ENCODE measurements around the gene EPB41L4B.

EPB41L4B gene

DNA sequence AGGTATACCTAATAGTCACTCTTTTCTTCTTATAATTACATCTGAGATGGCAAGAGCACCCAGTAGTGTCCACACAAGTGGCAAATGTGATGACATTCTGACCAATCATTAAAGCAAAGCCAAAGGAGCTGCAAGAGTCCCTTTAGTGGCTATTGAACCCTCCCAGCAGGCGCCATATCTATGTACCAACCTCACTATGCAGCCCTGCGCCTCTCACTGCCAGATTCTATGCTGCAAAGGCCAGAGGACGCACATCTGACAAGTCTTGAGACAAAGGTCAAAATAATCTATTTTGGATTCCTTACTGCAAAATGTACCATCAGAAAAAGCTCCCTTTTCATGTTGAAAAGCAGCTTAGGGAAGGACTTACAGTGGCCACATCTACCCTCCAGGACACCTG lies 47.0 kb downstream of the EPB41L4B start:
- H3K27ac ChIP-seq = no peak overlapping the region
- DNase-seq (ENCODE audit: low read depth, low spot score) = no peak

DNA sequence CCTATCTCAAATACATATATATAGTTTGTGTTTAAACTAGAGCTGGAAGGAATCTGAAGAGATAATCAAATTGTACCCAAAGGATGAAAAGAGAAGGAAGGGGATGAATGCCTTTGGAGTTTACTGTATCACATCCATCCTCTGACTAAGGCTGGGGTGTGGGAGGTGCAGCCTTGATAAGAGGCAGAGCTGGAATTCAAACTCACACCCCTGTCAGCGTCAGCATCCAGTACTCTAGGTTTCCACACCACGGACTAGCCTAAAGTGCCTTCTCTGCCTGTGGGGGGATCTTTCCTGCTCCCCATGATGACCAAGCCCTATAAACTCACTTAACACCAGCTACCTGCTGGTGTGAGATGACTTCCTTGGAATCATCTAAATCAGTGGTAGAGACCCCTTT lies 48.1 kb downstream of the EPB41L4B start:
- no peak overlapping the region for H3K27ac ChIP-seq
- no peak for DNase-seq (ENCODE audit: low read depth, low spot score)

DNA sequence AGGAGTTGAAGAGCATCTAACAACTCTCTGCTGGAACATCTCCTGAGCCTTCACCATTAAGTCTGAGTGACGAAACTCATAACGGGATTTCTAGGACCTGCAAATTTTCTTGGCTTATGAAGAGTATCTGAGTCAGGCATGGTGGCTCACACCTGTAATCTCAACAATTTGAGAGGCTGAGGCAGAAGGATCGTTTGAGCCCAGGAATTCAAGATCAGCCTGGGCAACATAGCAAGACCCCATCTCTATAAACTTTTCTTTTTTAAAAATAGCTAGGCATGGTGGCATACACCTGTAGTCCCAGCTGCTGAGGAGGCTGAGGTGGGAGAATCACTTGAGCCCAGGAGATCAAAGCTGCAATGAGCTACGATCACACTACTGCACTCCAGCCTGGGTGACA lies 48.8 kb downstream of the EPB41L4B start:
- H3K27ac ChIP-seq = no peak overlapping the region
- no peak for DNase-seq (ENCODE audit: low read depth, low spot score)

DNA sequence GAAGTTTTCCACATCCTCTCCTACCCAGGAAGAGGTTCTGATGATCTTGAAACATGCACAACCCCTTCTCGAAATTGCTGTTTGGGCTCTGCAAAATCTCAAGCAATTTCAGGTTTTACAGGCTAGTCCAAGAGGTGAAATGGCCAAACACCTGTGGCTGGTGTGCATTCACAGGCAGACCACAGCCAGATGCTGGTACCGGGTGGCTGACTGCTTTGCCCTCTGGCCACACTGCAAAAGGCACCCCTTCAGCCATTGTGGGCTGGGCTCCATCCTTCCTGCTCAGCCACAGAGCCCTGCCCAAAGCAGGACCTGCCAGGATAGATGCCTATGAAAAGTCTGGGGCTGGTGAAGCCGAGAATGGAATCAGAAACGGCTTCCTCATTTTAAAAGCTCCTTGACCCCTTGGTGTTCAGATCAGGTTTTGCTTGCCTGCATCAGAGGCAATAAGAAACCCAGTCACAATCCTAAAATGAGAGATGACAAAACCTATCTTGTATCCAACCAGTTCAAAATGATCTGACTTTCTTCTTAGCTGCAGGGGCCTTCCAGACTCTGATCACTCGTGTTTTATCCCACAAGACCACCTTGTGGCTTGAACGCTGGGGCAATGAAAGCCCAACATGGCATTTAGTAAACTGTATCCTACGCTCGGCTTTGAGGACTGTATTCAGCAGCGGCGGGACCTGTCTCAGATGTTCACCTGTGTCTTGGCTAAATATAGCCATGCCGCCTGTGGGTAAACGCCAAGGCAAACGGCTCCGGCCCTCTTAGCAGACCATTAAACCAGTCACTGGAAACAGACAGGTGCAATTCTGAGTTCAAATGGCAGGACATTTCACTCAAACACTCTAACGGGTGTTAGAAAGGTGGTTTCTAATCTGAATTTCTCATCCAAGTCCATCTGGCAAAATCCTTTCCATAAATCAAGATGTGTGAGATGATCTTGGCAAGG lies 49.6 kb downstream of the EPB41L4B start:
- no peak overlapping the region for H3K27ac ChIP-seq
- DNase-seq (ENCODE audit: low read depth, low spot score) = no peak

DNA sequence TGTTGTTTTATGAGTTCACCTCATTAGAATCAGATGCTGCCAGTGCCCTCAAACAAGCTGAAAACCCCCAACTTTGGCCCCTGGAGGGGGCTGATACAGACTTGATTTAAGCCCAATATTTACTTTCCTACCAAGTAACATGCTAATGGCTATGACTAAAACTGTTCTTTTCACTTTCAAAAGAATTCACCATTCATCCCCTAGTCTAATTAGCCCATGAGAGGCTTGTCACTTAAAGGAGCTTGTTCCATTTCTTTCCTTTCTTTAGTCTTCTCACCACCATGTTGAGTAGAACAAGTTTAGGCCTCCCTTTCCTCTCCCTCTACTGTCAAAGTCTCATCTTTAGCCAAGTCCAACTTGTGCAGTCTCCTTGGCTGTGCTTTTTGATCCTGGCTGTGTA lies 50.4 kb downstream of the EPB41L4B start:
- DNase-seq (ENCODE audit: low read depth, low spot score) = no peak
- no peak overlapping the region for H3K27ac ChIP-seq

DNA sequence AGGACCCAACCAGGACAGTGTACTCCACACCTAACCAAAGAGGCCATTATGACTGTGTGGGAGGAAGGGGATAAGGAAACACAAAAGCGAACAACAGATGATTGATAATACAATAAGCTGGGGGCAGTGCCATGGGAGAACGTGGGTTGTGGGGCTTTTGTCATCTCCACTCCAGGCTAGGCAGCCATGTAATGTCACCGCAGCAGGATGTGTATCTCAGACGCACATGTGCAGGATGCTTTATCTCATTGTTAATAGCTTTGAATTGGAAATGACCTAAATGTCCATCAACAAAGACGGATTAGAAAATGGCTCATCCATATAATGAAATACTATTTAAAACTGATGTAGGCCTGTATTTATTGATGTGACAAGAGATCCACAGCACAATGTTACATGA lies 51.0 kb downstream of the EPB41L4B start:
- no peak overlapping the region for H3K27ac ChIP-seq
- no peak for DNase-seq (ENCODE audit: low read depth, low spot score)

DNA sequence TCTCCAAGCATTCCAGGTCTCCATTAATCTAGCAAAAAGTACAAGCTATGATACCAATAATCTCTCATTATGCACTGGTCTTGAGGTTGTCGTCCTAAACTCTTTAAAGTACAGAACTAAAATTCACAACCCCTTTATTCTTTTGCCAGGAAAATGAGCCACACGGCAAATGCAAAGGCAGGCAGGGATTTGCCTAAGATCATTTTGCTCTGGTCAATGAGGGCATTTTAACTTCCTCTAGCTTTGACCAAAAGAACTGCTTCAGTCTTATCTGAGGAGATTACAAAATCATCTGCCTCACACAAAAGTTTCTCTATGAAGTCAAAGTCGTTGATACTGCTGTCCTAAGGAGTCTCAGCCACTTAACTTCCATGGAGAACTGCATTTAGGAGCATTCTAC lies 51.8 kb downstream of the EPB41L4B start:
- no peak for DNase-seq (ENCODE audit: low read depth, low spot score)
- no peak overlapping the region for H3K27ac ChIP-seq

DNA sequence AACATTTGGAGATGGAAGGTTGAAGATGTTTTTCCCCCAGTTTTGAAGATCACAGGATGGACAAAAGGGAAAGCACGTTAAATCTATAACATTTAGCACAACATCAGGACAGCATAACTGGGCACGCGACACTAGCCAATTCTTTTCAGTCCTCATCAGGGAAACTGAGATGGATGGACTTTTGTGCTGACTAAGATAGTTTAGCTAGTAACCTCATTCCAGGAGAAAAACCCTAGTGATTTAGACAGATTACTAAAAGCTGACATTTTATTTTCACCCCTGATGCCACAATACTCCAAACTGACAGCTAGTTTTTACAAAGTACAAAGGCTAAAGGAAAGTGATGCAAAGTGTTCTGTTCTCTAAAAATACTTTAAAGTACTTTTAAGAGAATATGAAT lies 53.3 kb downstream of the EPB41L4B start:
- no peak overlapping the region for H3K27ac ChIP-seq
- DNase-seq (ENCODE audit: low read depth, low spot score) = no peak

DNA sequence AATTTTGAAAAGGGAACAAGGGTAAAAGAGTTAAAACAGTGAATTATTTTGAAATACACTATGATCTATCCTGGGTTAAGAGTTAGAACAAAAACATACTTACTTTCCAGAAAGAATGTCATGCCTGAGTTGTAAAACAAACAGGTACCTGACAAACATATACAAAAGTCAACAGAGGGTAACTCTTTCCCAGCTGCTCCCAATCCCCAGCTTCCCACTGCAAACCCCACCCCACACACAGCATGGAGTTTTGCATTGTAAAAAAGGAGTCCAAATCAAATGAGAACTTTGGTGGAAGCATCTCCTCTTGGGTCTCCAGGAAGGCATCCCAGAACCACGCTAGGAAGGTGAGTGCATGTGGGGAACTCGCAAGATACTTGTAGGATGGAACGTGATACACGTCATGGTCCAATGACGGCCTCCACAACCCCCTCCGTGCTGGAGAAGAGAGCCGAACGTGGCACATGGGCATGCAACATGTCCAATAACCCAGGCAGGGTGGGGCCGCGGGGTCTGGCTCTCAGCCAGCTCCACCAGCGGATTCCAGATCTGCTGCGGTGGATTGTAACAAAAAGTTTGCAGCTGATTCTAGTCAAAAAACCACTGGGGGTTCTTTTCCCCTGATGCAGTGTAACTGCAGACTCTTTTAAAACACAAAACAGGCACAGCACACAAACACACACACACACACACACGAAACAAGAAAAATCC lies 55.8 kb downstream of the EPB41L4B start:
- no peak for DNase-seq (ENCODE audit: low read depth, low spot score)
- H3K27ac ChIP-seq = no peak overlapping the region

DNA sequence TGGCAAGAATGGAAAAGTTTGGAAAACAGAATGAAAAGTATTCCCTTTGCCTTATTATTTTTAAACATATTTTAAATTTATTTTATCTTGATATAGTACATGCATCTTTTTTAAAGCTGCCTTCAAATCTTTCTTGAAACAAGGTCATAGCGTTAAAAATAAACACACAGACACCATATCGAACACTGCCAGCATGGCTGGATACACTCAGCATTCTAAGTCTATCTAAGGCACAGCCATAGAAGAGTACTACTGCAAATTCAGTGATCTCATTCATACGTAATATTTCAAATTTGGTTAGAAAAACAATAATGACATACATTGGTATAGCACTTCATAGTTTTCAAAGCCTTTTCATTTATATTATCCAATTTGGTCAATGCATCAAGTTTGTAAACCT lies 57.5 kb downstream of the EPB41L4B start:
- no peak for DNase-seq (ENCODE audit: low read depth, low spot score)
- no peak overlapping the region for H3K27ac ChIP-seq

DNA sequence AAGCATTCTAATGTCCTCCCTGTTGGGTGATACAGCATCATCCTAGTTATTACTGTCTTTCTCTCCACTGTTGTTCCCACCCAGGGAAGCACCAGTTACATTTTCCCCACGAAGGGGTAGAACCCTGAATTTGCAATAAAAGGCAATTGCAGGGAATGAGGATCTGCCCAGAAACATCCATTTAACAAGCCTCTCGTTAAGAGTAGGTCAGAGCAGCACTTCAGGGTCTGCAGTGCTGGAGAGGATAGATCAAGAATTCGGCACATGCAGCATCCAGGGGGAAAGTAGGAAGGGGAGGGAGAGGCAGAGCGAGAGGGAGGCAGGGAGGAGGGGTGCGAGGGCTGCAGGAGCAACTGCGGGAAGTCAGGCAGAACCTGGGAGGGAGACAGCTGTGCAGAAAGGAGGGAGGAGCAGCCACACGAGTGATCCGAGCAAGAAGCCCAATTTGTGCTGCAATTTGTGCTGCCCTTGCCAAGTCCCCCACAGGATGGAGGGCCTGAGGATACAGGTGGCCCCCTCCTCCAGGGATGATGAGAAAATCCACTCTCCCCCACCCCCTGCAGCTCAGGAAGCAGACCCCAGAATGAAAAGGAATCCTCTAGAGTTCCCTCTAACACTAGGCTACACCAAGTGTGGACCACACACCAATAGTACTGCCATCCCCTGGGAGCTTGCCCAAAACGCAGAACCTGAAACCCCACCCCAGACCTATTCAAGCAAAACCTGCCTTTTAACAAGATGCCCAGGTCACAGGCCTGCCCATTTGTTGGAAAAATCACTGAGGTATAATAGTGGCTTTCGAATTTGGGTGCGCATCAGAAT lies 62.2 kb downstream of the EPB41L4B start:
- no peak overlapping the region for H3K27ac ChIP-seq
- DNase-seq (ENCODE audit: low read depth, low spot score) = no peak

DNA sequence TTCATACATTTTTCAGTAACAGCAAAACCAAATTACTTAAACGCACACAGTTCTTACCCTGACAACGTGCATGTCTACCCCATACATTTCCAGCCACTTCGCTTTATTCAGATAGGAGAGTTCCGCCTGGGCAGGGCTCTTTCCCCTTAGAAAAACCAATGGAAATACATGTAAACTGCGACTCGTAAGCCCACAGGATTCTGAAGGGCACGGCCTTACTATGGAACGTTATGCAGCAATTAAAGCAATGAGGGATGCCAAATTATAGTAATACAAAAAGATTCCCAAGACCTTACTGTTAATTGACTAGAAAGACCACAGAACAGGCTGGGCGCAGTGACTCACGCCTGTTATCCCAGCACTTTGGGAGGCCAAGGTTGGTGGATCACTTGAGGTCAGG lies 64.5 kb downstream of the EPB41L4B start:
- DNase-seq (ENCODE audit: low read depth, low spot score) = no peak
- H3K27ac ChIP-seq = no peak overlapping the region

DNA sequence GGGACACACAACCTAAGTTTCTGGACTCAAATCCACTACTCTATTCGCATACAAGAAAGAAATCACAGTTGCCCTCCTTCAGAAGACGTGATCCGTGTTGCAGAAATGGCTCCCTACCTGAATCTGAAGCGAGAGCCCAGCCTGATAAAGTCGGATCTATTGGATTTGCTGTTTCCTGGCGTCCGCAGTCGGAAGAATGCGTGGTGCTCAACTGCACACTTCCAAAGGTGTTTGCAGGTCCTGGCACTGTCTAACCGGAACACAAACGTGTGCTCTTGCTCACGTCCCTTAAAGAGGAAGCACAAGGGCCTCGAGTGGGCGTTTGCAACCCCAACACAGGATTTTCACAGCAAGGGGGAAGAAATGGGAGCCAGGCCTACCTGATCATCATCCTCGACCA lies 65.5 kb downstream of the EPB41L4B start:
- no peak overlapping the region for H3K27ac ChIP-seq
- DNase-seq (ENCODE audit: low read depth, low spot score) = no peak

DNA sequence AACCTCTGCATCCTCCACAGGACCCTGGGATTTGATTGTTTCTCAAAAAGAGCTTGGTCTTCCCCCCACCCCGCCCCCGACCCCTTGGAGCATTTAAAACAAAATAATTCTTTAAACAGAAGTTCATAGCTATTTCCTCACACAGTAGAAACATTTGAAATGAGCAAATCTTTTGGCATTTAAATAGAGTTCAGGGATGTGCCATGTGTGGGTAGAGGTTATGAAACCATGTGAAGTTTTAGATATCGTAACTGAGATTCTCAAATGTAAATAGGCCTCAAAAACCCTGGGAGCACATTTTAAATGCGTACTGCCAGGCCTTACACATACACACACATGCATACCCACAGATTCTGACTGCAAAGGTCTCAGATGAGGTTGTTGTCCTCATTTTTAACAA lies 66.5 kb downstream of the EPB41L4B start:
- DNase-seq (ENCODE audit: low read depth, low spot score) = no peak
- peak overlapping the region; percentile 94 for H3K27ac ChIP-seq

DNA sequence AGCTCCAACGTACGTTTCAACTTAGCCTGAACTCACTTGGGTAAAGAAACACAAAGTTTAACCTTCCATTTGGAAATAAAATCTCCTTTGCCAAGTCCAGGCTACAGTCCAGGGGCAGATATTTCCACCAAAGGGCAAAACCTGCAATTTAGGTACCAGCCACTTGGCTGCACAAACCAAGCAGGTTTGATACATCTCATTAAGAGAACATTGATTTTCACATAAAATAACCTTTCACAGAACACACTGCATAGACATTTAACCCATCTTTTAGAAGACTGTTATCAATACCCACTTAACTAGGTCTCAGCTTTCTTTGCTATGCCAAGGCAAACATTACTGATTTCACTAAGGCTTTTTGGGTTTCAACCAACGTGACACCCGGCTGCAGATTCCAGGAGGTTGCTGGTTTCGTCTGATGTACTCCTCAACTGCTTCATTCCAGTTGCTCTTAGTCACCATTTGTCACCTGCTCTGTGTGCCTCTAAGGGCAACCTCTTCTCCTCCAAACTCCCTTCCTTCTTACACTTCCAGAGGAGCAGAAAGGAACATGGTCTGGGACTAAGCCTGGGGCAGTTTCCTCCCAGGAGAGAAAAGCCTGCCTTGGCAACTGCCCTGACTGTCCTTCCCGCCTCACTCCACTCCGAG lies 67.1 kb downstream of the EPB41L4B start:
- DNase-seq (ENCODE audit: low read depth, low spot score) = peak; percentile 72
- H3K27ac ChIP-seq = peak overlapping the region; percentile 94

DNA sequence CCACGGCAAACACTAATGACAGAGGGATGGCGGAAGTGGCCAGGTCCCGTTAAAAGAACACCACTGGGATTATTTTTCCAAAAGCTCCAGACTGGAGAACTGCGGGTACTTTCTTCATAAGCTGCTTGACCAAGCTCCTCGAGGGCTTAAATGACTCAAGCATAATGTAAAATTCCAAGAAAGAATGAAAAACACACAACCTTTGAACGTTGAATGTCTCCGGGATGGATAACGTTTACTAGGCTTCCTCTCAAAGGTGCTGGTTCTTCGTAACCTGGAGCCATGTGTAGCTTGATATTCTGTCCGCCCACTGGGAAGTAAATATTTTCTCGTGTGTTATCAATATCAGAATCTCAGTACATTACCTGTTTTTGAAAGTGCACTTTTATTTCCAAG lies 67.6 kb downstream of the EPB41L4B start:
- DNase-seq (ENCODE audit: low read depth, low spot score) = no peak
- H3K27ac ChIP-seq = peak overlapping the region; percentile 94

DNA sequence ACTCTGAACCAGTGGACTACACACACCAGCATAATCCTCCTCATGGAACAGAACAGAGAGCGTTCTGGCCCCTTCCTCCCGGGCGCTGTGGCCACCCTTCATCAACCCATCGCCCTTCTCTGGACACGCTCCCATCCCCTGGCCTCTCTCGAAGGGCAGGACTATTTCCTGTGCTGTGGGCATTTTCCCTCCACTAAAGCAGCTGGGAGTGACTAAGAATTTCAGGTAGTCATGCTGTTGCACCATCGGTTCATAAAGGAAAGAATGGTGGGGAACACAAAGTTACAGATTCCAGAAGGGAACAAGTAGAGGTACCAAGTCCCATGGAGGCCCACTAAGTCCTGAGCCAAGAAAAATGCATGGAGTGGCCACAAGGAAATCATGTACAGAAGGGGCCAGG lies 68.6 kb downstream of the EPB41L4B start:
- no peak for DNase-seq (ENCODE audit: low read depth, low spot score)
- H3K27ac ChIP-seq = peak overlapping the region; percentile 94

DNA sequence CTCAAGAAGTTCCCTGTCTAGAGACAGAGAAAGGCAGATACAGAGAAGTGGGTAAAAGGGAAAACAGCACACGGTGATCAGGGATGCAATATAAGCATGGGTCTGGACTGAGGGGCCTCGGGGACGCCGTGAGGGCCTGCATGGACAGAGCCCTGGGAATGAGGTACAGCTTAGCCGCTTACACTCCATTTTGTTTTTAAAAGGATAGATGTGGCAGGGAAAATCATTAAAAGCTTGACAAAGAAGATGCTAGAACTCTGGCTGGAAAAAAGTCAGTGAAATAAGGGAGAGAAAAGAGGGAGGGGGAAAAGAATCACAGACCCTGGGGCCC lies 69.1 kb downstream of the EPB41L4B start:
- peak overlapping the region; percentile 94 for H3K27ac ChIP-seq
- DNase-seq (ENCODE audit: low read depth, low spot score) = no peak

DNA sequence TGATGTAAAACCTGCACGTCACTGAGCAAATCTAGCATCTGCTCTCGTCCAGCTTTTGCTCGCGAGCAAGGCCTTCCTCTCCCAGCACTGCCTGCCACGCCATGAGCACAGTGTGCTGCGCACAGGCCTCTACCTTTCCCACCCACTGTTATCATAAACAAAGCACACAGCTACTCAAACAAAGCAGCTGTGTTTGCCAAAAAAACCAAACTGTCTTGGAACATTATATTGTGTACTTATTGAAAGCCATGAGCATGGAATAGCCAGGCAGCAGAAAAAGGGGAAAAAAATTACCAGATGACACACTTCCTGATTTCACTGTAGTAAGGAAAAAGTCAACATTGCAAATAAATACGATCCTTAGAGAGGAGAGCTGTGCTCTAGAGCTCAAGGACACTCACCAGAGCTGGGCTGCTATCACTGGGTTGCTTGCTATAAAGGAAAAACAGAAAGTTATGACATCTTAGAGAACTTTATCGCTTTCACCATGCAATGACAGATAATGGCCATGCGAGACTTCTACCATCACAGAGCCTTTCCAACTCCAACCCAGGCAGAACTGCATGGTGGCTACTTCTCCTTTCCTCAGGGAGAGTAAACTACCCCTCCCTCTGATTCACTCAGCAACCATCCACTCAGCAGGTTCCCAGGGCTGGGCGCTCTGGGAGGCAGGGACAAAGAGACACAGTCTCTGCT lies 69.6 kb downstream of the EPB41L4B start:
- peak; percentile 66 for DNase-seq (ENCODE audit: low read depth, low spot score)
- H3K27ac ChIP-seq = peak overlapping the region; percentile 94

DNA sequence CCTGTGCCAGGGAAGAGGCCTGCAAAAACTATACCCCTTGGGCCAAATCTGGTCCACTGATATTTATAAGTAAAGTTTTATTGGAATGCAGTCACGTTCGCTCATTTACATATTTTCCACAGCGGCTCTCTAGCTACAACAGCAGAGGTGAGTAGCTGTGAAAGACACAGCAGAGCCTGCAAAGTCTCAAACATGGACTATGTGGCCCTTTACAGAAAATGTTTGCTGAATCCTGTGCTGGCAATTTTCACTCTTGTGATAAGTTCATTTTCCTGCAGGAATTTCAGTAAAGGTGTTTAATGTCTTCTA lies 70.1 kb downstream of the EPB41L4B start:
- no peak for DNase-seq (ENCODE audit: low read depth, low spot score)
- peak overlapping the region; percentile 94 for H3K27ac ChIP-seq

Data from epithelial cell of prostate (primary cell).